Retina (tissue), 1 donor: ENCODE data around the gene CCDC191.

Experiments
- DNase-seq: peaks from one replicate; pipeline ENCODE4 v3.0.0-alpha.2; 2016

The CCDC191 gene

GRCh38 chr3:114052216-114052615 lies 4.1 kb downstream of the CCDC191 start:
- no peak for DNase-seq

- no peak for DNase-seq
Measured at GRCh38 chr3:114043205-114043604, 13.1 kb downstream of the CCDC191 start.

GRCh38 chr3:114035896-114036295 lies 20.4 kb downstream of the CCDC191 start:
- DNase-seq, result no peak

GRCh38 chr3:114034787-114035545 lies 21.4 kb downstream of the CCDC191 start:
- no peak for DNase-seq

- DNase-seq, result no peak
Measured at GRCh38 chr3:114034211-114034610, 22.1 kb downstream of the CCDC191 start.

GRCh38 chr3:114033721-114034120 lies 22.6 kb downstream of the CCDC191 start:
- no peak for DNase-seq

- DNase-seq, result no peak
Measured at GRCh38 chr3:114026331-114026730, 30.0 kb downstream of the CCDC191 start.

- DNase-seq, result no peak
Measured at GRCh38 chr3:114025451-114025850, 30.9 kb downstream of the CCDC191 start.

- no peak for DNase-seq
Measured at GRCh38 chr3:114022145-114022802, 34.1 kb downstream of the CCDC191 start.

- no peak for DNase-seq
Measured at GRCh38 chr3:114020907-114021306, 35.4 kb downstream of the CCDC191 start.

GRCh38 chr3:114019486-114019885 lies 36.8 kb downstream of the CCDC191 start:
- DNase-seq, result no peak

- DNase-seq, result no peak
Measured at GRCh38 chr3:114014211-114014610, 42.1 kb downstream of the CCDC191 start.

- no peak for DNase-seq
Measured at GRCh38 chr3:114011059-114011797, 45.1 kb downstream of the CCDC191 start.

GRCh38 chr3:114005481-114005880 lies 50.8 kb downstream of the CCDC191 start:
- no peak for DNase-seq

- DNase-seq, result no peak
Measured at GRCh38 chr3:113985541-113985940, 70.8 kb downstream of the CCDC191 start.

GRCh38 chr3:113983544-113983943 lies 72.8 kb downstream of the CCDC191 start:
- DNase-seq, result no peak

GRCh38 chr3:113981803-113982202 lies 74.5 kb downstream of the CCDC191 start:
- no peak for DNase-seq

GRCh38 chr3:113979916-113980315 lies 76.4 kb downstream of the CCDC191 start:
- no peak for DNase-seq

- no peak for DNase-seq
Measured at GRCh38 chr3:113977822-113978221, 78.5 kb downstream of the CCDC191 start.

GRCh38 chr3:113968986-113969385 lies 87.3 kb downstream of the CCDC191 start:
- DNase-seq, result no peak

GRCh38 chr3:113966172-113966571 lies 90.2 kb downstream of the CCDC191 start:
- no peak for DNase-seq

GRCh38 chr3:113963879-113964278 lies 92.4 kb downstream of the CCDC191 start:
- no peak for DNase-seq

GRCh38 chr3:113954091-113954685 lies 102.1 kb downstream of the CCDC191 start:
- DNase-seq, result no peak
